Measurements from ENCODE around the gene ELOVL5.

- TF ChIP-seq CTCF (IDR thresholded peaks at IDR 0.05) (no peak), POLR2A (IDR thresholded peaks at IDR 0.05) (no peak)
These were observed 20.4 kb downstream of the ELOVL5 start for GRCh38 chr6:53328375-53328774.

All from adrenal gland (tissue), 5 donors.